GM06990 (cell line): ENCODE results near the gene PROKR1.
A peak's percentile ranks its signal among the peaks of the same experiment; 100 is the strongest.

Source experiments
- DNase-seq: peaks from one replicate; pipeline ENCODE4 v3.0.0-alpha.2; 2011; ENCODE audit not compliant: insufficient read length; ENCODE audit errors: extremely low read depth
- H3K27me3 ChIP-seq: replicated peaks from 2 replicates; pipeline ENCODE4 v1.6.0; 2011; ENCODE audit warnings: low read length; ENCODE audit not compliant: control insufficient read depth, insufficient read depth
- H3K36me3 ChIP-seq: 2 replicates; pipeline ENCODE4 v1.5.1; 2011; ENCODE audit warnings: low read length; ENCODE audit not compliant: control insufficient read depth, insufficient read depth
- H3K4me3 ChIP-seq: replicated peaks from 2 replicates; pipeline ENCODE4 v1.5.1; 2011; ENCODE audit warnings: low read depth, mild to moderate bottlenecking, control low read depth, low read length
- TF ChIP-seq, protein P1 (sequence below): IDR thresholded peaks from 2 replicates; pipeline ENCODE4 v1.5.1; 2011; ENCODE audit warnings: low read length, control low read depth, mild to moderate bottlenecking, inconsistent platforms; ENCODE audit not compliant: insufficient read depth, poor library complexity, severe bottlenecking

The PROKR1 gene

DNA sequence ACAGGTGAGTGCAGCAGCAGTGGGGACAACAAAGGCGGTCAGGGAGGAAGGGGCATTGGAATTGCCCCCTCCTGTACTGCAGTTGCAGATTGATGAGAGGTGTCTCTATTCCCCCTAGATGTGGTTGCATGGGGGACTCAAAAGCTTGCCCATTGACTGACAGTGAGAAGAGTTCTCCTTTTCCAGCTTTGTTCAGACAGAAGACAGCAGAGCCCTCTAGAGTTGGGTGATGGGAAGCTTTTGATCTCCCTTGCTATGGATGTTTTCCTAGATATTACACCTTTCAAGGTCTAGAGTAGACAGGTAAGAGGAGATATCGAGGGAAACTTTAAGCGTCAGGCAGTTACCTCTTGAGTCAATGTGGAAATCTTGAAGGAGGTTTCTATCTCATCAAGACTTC is 2.9 kb downstream of the PROKR1 start:
- H3K4me3 ChIP-seq, result no peak overlapping the region
- H3K36me3 ChIP-seq, result no peaks in the 10 kb centered on the region
- H3K27me3 ChIP-seq, result peaks cover 5% of the 10 kb centered on the region
- DNase-seq, result no peak
- TF ChIP-seq, protein P1, sequence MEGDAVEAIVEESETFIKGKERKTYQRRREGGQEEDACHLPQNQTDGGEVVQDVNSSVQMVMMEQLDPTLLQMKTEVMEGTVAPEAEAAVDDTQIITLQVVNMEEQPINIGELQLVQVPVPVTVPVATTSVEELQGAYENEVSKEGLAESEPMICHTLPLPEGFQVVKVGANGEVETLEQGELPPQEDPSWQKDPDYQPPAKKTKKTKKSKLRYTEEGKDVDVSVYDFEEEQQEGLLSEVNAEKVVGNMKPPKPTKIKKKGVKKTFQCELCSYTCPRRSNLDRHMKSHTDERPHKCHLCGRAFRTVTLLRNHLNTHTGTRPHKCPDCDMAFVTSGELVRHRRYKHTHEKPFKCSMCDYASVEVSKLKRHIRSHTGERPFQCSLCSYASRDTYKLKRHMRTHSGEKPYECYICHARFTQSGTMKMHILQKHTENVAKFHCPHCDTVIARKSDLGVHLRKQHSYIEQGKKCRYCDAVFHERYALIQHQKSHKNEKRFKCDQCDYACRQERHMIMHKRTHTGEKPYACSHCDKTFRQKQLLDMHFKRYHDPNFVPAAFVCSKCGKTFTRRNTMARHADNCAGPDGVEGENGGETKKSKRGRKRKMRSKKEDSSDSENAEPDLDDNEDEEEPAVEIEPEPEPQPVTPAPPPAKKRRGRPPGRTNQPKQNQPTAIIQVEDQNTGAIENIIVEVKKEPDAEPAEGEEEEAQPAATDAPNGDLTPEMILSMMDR, result peak; percentile 26

DNA sequence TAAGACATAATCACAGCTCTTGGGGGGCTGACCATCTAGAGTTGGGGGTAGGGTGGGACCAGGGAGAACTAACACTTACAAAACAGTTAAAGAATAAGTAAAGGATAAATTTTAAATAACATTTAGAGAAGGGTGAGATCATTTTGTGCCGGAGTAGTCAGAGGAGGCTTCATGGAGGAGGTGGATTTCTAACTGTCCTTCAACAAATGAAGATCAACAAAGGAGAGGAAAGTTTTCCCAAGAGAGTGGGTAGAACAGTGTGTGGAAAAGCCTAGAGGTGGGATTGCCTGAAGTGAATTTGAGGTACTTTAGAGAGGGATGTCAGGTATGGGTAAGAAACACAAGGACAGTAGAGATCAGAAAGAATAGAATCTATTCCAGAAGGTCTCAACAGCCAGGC is 7.3 kb downstream of the PROKR1 start:
- Histone ChIP-seq H3K4me3 (no peak overlapping the region), H3K27me3 (no peaks in the 10 kb centered on the region; the same call in 1 of the 2 replicates), H3K36me3 (no peaks in the 10 kb centered on the region)
- TF ChIP-seq, protein P1, result no peak
- DNase-seq, result no peak

DNA sequence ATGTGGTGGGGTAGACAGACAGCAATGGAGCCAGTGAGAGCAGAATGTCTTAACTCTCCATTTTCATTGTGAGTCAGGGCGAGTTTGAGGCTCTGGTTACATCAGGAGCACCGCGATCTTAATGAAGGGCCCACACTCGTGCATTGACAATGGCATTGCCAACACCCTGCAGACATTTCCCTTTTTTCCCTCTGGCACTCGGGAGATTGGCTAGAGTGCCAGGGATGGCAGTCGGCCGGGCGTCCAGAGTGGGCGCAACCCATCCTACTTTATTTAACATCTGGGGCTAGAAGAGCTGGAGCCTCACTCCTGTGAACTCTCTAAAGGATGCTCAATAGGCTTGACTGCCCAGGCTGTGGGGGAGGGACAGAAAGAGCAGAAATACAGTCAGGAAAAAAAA is 9.7 kb downstream of the PROKR1 start:
- DNase-seq, result no peak
- Histone ChIP-seq H3K36me3 (no peaks in the 10 kb centered on the region), H3K27me3 (0 out of 2 replicates have a peak, but pooled peaks cover 2% of the 10 kb centered on the region), H3K4me3 (no peak overlapping the region)
- TF ChIP-seq, protein P1, result no peak

DNA sequence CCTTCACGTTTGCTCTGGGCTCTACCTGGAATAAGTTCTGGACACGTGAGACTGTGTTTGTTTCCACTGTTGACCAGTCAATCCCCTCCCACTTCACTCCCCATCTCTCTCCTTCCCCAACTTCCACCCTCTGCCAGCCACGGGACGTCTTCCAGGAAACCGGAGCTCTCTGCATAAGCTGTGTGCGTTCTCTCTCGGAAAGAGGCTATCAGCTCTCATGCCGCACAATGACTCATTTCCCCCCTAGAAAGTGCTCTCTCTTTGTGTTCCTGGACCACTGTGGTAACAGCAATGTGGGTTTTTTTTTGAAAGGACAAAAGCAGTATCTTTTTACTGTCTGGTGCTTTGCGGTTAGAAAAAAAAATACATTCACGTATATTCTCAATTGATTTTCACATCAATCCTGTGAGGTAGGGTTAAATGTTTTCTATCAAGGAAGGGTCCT is 10.2 kb downstream of the PROKR1 start:
- peak; percentile 45 for DNase-seq
- no peaks in the 10 kb centered on the region for H3K36me3 ChIP-seq
- H3K4me3 ChIP-seq, result no peak overlapping the region
- TF ChIP-seq, protein P1, result no peak
- 0 out of 2 replicates have a peak, but pooled peaks cover 2% of the 10 kb centered on the region for H3K27me3 ChIP-seq

DNA sequence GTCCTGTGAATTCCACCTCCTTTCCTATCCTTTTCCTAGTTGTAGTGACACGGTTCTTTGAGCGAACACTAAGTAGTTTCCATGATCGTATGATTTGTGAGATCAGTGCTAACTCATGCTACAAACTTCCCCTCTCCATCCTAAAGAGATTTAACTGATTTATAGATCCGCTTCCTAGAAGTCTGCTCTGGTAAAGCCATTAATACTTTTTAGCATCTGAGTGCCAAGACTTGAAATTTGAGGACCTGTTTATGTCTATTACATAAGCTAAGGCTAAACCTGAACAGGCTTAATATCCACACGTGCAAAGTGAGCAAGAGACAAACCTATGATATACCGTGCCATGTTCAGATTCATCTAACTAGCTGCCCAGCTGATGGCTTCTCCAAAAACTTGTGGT is 14.9 kb downstream of the PROKR1 start:
- Histone ChIP-seq H3K27me3 (peaks cover 4% of the 10 kb centered on the region; the same call in 1 of the 2 replicates), H3K4me3 (no peak overlapping the region), H3K36me3 (no peaks in the 10 kb centered on the region)
- TF ChIP-seq, protein P1, result no peak
- DNase-seq, result no peak

DNA sequence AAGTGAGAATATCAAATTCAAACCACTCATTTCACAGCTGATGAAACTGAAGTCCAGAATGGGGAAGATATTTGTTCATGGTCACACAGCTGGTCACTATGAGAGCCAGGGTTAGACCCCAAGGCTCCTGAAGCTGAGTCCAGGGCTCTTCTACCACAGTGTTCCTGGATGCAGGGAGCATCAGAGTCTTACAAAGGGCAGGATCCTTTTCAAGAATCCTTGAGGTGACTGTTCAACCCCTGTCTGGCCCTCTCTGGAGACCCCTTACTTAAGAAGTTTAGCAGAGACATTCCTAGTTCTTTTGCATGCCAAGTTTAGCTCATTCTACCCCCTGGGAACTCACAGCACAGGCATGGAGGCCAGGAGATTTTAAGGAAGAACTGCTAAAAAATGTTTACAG is 15.7 kb downstream of the PROKR1 start:
- no peak for DNase-seq
- H3K36me3 ChIP-seq, result no peaks in the 10 kb centered on the region
- TF ChIP-seq, protein P1, result no peak
- no peak overlapping the region for H3K4me3 ChIP-seq
- H3K27me3 ChIP-seq, result peaks cover 4% of the 10 kb centered on the region
